Stimulated activated CD4-positive, alpha-beta T cell treated with anti-CD3 and anti-CD28 coated beads, Interleukin-4, amount 100 ng/mL, for 24 hours (primary cell): ENCODE results near the gene POMZP3.
"Not testable (repeated sequence)": the region's sequence is repeated elsewhere in the genome, so short reads cannot be mapped to it uniquely, and the experiment has no call there.

Source experiments
- DNase-seq: peaks from one replicate; pipeline ENCODE4 v3.0.0-alpha.2; 2020

Gene POMZP3

GRCh38 chr7:76626989-76627642, at the start of gene POMZP3:
POMZP3 (minus strand) TSS chr7:76627279; CDS start chr7:76626064, 1,215 bp downstream.
- peak; percentile 49 for DNase-seq

DNA sequence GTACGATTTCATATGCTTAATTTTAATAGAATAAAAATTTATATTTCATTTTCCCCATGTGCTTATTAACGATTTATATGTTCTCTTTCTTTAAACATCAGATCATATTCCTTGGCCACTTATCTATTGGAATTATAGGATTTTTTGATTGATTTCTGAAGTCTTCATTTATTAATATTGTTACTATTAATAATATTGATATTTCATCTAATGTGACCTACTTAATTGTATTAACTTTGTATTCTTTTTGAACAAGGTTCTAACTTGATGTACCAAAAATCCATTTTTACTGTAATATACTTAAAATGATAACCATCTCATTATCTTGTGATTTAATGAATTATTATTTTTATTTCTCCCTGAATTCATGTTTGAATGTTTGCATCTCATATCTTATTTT, 48.7 kb upstream of the POMZP3 start:
- not testable (repeated sequence) for DNase-seq

DNA sequence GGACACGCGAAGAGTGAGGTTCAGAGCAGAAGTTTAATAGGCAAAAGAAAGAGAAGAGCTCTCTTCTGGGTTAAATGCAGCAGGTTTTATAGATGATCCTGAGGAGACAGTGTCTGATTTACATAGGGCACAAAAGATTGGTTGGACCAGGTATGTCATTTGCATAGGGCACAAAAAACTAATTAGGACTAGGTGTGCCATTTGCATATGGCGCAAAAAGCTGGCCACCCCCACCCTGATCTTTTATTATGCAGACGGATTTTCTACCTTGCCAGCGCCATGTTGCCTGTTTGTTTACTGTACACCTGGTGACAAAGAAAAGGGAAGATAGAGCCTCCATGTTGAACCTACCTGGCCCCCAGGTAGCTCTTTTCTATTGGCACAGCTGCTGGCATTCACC, 46.3 kb upstream of the POMZP3 start:
- not testable (repeated sequence) for DNase-seq

DNA sequence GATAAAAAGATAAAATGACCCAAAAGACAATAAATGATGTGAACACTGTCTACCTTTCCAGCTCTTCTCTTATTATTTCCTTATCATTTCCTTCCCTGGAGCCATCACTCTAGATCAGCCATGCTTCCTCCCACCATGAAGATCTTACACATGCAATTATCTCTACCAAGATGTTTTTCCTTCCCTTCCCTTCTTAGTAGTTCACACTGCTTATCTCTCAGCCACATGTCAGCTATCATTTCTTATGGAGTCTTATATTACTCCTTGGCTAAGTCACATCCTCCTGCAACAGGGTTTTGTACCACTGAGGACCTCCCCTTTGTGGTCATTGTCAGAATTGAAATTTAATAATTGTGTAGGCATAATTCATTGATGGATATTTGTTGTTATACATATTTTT, 32.1 kb upstream of the POMZP3 start:
- not testable (repeated sequence) for DNase-seq

DNA sequence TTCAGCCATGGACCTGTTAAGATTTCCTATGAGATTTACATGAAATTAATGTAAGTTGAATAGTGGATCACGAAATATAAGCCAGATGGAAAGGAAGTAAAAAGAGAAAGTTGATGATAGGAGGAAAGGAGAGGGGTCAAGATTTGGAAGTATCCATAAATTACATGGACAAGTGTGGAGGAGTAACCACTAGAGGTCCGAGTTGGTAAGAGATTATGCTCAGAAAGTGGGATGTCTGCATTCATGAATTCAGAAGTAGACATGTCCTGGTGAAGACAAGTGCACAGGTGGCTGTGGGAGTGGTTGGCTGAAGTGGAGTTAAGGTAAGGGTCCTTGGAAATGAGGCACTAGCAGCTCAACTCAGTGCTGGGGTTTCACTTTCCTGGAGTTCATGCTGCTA, 29.3 kb upstream of the POMZP3 start:
- DNase-seq, result not testable (repeated sequence)

DNA sequence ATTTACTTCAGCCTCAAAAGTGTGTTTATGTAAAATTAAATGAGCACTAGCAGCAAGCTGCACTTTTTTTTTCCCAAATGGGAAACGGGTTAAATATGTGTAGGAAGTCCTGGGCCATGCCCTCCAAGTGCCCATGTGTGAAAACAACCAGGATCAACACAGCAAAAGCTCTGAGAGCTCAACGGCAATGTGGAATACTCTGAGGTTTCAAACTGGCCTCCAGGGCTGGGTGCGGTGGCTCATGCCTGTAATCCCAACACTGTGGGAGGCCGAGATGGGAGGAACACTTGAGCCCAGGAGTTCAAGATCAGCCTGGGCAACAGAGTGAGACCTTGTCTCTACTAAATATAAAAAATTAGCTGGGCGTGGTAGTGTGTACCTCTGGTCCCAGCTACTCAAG, 15.5 kb upstream of the POMZP3 start:
- DNase-seq, result not testable (repeated sequence)

- not testable (repeated sequence) for DNase-seq
Observed at GRCh38 chr7:76637061-76637691, 10.1 kb upstream of the POMZP3 start.

DNA sequence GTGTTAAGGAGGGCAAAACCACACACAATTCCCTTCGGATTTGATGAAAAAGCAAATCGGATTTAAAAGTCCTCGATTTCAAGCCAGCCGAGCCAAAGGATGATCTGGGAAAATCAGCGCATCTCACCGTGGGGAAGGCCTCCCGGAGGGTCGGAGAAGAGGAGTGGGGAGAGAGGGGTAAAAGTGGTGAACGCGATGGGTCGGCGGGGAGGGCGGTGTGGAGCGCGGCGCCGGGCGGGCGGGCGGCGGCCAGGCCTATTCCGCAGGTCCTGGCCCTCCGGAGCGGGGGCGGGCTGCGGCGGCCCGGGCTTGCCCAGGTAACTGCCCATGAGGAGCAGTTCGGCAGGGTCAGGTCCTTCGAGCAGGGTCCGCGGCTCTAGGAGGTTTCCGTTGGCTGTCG, 498 bp downstream of the POMZP3 start:
- DNase-seq, result peak; percentile 24

DNA sequence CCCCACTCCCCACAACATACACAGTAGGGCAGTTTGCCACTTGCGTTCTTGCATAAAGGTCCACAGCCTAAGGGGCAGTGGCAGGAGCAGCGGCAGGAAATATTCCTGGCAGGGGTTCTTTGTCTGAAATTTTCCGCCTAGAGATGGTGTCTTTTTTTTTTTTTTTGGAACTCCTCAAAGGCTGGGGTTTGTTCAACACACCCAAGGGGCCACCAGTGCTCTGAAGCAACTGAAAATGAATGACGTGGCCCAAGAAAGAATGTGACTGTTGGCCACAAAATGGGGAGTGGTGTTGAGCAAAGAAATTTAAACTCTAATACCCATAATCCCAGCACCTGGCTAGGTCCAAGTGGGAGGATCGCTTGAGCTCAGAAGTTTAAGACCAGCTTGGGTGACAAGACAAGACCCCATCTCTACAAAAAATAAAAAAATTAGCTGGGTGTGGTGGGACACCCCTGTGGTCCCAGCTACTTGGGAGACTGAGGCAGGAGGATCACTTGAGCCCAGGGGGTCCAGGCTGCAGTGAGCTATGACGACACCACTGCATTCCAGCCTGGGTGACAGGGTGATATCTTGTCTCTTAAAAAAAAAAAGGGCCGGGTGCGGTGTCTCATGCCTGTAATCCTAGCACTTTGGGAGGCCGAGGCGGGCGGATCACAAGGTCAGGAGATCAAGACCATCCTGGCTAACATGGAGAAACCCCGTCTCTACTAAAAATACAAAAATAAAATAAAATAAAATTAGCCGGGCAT, 7.5 kb downstream of the POMZP3 start:
- not testable (repeated sequence) for DNase-seq

DNA sequence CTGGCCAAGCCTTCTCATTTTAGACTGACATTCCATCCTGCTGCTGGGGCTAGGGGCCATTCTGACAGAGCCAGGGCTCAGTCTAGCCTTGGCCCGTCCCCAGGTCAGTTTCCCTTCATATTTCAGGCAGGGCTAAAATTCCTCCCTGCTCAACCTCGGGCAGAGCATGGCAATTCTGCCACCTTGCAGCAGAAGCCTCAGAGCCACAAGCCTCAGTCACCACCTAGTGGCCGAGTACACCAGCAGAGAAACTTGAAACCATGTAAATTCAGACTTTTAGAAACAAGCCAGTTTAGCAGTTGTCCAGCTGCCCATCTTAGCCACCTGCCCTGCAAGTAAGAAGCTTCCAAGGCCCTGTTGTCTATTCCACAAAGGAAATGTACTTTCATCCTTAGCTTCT, 13.3 kb downstream of the POMZP3 start:
- DNase-seq, result not testable (repeated sequence)

GRCh38 chr7:76612232-76612631, 14.8 kb downstream of the POMZP3 start:
- not testable (repeated sequence) for DNase-seq

DNA sequence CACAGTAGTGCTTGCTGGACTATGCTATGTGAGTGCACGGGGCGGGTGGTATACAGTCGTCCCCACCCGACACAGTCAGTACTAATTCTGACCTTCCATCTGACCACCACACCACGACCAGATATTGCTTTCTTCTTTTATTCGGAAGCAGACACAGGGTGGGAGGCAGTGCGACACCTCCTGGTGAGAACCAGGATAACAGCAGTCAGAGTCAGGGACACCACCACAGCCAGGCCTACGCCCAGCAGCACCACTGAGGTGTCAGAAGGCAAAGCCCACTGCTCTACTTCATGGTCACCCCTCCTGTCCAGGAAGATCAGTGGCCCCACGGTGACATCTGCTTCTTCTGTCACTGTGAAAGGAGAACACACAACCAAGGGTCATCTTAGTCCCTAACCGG, 17.2 kb downstream of the POMZP3 start:
- DNase-seq, result not testable (repeated sequence)

DNA sequence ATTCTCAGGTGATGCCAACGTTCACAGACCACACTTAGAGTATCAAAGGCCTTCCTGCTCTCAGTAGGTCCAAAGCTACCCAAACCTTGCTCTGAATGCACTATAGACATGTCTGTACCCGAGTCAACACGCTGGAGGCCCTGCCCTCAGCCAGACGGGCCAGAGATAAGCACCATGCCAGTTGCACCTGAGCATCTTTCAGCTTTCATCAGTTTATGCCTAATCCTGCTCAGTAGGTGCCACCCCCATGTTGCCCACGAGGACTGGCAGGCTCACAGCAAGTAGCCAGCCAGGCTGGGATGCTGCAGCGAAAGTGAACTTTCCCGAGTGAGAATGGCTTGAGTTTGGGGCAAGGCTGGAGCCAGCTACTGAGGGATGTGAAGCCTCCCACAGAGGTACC, 18.6 kb downstream of the POMZP3 start:
- DNase-seq, result not testable (repeated sequence)

DNA sequence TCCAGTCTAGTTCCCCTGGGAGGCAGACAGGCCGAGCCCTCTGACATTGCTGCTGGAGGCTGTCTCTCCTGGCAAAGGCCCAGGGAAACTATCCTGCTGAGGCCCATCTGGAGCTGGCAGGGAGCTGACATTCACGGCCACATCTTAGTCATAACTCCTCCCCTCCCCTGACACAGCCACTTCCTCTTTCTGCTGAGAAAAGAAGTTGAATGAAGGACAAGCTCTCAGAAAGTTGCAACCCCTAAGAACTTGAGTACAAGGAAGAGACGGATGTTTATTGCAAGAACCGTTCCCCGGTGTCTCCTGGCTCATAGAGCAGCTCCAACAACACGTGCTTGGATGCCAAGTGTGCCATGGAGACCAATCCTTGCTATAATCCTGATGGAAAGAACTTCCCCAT, 21.1 kb downstream of the POMZP3 start:
- peak; percentile 56 for DNase-seq

DNA sequence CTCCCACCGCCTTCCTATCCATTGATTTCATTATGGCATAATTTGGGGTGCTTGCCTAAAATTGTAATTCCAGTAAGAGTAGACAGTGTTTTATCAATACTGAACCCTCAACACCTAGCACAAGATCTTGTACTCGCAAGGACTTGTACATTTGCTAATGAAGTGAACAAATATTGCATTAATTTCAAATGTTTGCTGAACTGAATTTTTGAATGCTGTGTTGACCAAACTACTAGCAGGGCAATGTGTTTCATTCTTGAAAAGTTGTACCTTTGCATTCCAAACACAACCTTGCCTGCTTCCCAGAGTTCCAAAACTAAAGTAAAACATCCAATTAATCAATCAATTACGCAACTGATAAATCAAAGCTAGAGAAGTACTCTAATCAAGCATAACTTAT, 26.4 kb downstream of the POMZP3 start:
- not testable (repeated sequence) for DNase-seq

GRCh38 chr7:76600116-76600482, 27.0 kb downstream of the POMZP3 start:
- not testable (repeated sequence) for DNase-seq

DNA sequence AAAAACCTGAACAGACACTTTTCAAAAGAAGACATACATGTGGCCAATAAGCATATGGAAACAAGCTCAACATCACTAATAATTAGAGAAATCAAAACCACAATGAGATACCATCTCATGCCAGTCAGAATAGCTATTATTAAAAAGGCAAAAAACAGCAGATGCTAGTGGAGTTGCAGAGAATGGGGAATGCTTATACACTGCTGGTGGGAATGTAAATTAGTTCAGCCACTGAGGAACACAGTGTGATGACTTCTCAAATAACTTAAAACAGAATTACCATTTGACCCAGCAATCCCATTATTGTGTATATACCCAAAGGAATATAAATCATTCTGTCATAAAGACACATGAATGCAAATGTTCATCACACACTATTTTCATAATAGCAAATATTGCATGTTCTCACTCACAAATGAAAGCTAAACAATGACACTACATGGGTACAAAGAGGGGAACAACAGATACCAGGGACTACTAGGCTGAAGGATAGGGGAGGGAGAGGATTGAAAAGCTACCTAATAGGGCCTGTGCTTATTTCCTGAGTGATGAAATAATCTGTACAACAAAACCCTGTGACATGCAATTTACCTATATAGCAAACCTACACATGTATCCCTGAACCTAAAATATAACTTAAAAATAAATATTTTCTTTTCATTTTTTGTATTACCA, 28.4 kb downstream of the POMZP3 start:
- DNase-seq, result not testable (repeated sequence)

DNA sequence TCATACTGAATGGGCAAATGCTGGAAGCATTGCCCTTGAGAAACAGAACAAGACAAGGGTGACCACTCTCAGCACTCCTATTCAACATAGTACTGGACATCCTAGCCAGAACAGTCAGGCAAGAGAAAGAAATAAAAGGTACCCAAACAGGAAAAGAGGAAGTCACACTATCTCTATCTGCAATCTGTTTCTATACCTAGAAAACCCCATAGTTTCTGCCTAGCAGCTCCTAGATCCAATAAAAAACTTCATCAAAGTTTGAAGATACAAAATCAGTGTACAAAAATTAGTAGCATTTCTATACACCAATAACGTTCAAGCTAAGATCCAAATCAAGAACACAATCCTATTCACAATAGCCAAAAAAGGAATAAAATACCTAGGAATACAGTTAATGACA, 29.8 kb downstream of the POMZP3 start:
- not testable (repeated sequence) for DNase-seq

DNA sequence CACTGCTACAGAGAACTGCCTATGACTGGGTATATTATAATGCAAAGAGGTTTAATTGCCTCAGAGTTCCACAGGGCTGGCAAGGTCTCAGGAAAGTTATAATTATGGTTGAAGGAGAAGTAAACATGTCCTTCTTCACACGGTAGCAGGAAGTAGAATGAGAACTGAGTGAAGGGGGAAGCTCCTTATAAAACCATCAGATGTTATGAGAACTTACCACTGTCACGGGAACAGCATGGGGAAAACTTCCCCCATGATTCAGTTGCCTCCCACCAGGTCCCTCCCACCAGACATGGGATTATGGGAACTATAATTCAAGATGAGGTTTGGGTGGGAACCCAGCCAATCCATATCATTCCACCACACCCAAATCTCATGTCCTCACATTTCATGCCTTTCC, 34.4 kb downstream of the POMZP3 start:
- not testable (repeated sequence) for DNase-seq

DNA sequence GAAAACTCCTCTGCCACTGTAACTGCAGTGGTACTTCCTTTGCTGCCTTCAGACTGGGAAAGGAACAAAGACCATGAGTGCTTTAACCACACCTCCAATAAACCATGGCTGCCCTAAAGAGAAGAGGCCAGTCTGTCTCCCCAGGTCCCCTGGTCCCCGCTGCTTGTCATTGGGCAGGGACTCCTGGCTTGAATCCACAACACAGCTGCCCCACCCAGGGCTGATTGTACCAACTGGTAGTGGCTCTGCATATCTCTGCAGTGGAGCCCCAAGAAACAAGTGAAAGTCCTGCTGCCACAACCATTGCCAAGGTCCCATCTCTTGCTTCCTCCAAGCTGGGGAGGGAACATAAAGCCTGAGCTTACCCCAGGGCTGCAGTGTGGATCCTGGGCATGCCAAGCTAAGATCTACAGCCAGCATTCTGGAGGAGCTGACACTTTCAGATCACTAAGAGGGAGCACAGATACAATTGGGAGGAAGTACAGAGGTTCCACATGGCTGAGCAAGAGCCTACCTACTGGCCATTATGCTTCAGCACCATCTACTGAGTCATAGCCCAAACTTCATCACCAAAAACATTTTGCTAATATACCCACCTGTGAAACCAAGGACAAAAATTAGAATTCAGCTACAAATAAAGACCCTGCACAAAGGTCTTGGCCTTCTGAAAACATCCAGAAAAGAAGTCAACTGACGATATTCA, 35.3 kb downstream of the POMZP3 start:
- not testable (repeated sequence) for DNase-seq

DNA sequence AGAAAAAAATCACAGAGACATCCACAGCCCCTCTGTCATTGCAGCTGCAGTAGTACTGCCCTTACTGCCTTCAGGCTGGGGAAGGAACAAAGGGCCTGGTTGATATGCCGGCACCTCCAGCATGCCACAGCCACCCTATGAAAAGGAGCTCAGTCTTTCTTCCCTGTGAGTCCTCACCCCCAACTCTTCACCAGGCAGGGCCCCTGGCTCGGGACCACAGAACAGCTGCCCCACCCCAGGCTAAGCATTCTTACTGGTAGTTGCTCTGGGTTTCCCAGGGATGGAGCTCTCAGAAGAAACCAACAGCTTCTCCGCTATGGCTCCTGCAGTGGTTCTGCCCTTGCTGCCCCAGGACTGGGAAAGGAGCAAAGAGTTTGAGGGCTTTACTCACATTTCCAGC, 36.0 kb downstream of the POMZP3 start:
- DNase-seq, result not testable (repeated sequence)

DNA sequence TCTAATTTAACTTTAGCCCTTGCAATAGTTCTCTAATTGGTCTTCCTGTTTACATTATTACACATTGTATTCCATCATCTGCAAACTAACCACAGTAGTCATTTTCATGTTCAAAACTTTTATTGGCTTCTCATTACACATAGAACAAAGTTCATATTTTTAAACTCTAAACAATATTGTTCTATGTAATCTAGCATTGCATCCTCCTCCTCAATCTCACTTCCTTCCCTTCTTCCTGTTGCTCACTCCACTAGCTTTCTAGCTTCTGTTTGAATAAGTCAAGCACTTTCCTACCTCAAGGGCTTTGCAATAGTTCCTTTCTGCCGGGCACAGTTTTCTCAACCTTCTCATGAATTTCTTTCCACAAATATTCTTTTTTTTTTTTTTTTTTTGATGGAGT, 38.5 kb downstream of the POMZP3 start:
- not testable (repeated sequence) for DNase-seq
